DOHH2 (cell line): ENCODE results near the gene BCL2L1.

Source experiments
- EZH2phosphoT487 ChIP-seq: fragments of 200-600 bp; sonication (generic); IDR thresholded peaks from 2 replicates; pipeline ENCODE4 v1.6.1; 2017; ENCODE audit warnings: borderline replicate concordance, mild to moderate bottlenecking, antibody characterized with exemption, low read length, moderate library complexity, mixed read lengths
- TF ChIP-seq, protein P1 (sequence below): fragments of 200-600 bp; sonication (generic); IDR thresholded peaks from one replicate; pipeline ENCODE4 v1.5.1; 2014; ENCODE audit warnings: antibody characterized with exemption, mild to moderate bottlenecking, low read depth, low read length; ENCODE audit not compliant: poor library complexity, severe bottlenecking

- TF ChIP-seq, protein P1, sequence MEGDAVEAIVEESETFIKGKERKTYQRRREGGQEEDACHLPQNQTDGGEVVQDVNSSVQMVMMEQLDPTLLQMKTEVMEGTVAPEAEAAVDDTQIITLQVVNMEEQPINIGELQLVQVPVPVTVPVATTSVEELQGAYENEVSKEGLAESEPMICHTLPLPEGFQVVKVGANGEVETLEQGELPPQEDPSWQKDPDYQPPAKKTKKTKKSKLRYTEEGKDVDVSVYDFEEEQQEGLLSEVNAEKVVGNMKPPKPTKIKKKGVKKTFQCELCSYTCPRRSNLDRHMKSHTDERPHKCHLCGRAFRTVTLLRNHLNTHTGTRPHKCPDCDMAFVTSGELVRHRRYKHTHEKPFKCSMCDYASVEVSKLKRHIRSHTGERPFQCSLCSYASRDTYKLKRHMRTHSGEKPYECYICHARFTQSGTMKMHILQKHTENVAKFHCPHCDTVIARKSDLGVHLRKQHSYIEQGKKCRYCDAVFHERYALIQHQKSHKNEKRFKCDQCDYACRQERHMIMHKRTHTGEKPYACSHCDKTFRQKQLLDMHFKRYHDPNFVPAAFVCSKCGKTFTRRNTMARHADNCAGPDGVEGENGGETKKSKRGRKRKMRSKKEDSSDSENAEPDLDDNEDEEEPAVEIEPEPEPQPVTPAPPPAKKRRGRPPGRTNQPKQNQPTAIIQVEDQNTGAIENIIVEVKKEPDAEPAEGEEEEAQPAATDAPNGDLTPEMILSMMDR = no peak
- TF ChIP-seq EZH2phosphoT487 = no peak
Measured at GRCh38 chr20:31749223-31749622, 26.6 kb upstream of the BCL2L1 start.
